ELR (cell line): Measurements from ENCODE around the gene HBS1L.
A peak's percentile ranks its signal among the peaks of the same experiment; 100 is the strongest.
"Not testable (repeated sequence)": the region's sequence is repeated elsewhere in the genome, so short reads cannot be mapped to it uniquely, and the experiment has no call there.

Experiments used
- DNase-seq: peaks from one replicate; pipeline ENCODE4 v3.0.0-alpha.2; 2015; ENCODE audit warnings: low read depth

The HBS1L gene

GRCh38 chr6:135075018-135075417 is 20.4 kb upstream of the HBS1L start:
- no peak for DNase-seq

- no peak for DNase-seq
These were observed 19.3 kb upstream of the HBS1L start for GRCh38 chr6:135073756-135074393.

- no peak for DNase-seq
These were observed 18.6 kb upstream of the HBS1L start for GRCh38 chr6:135073217-135073616.

- DNase-seq = no peak
These were observed 18.1 kb upstream of the HBS1L start for GRCh38 chr6:135072753-135073152.

- no peak for DNase-seq
These were observed 16.9 kb upstream of the HBS1L start for GRCh38 chr6:135071541-135071940.

- no peak for DNase-seq
These were observed 13.3 kb upstream of the HBS1L start for GRCh38 chr6:135067911-135068310.

GRCh38 chr6:135066806-135067205 is 12.2 kb upstream of the HBS1L start:
- DNase-seq = no peak

- DNase-seq = no peak
These were observed 11.8 kb upstream of the HBS1L start for GRCh38 chr6:135066397-135066796.

- DNase-seq = no peak
These were observed 10.0 kb upstream of the HBS1L start for GRCh38 chr6:135064586-135064985.

- DNase-seq = no peak
These were observed 9.3 kb upstream of the HBS1L start for GRCh38 chr6:135063926-135064325.

GRCh38 chr6:135062735-135063134 is 8.1 kb upstream of the HBS1L start:
- DNase-seq = no peak

GRCh38 chr6:135060076-135060475 is 5.5 kb upstream of the HBS1L start:
- DNase-seq = no peak

- DNase-seq = not testable (repeated sequence)
These were observed 3.7 kb upstream of the HBS1L start for GRCh38 chr6:135058299-135058698.

- DNase-seq = no peak
These were observed 2.0 kb upstream of the HBS1L start for GRCh38 chr6:135056632-135057031.

- peak; percentile 54 for DNase-seq
These were observed 425 bp downstream of the HBS1L start for GRCh38 chr6:135054226-135054568.

- DNase-seq = no peak
These were observed 1.2 kb downstream of the HBS1L start for GRCh38 chr6:135053406-135053805.

GRCh38 chr6:135052939-135053338 is 1.7 kb downstream of the HBS1L start:
- DNase-seq = peak; percentile 16

- no peak for DNase-seq
These were observed 5.7 kb downstream of the HBS1L start for GRCh38 chr6:135048915-135049314.

GRCh38 chr6:135047336-135047735 is 7.3 kb downstream of the HBS1L start:
- no peak for DNase-seq

GRCh38 chr6:135046912-135047311 is 7.7 kb downstream of the HBS1L start:
- no peak for DNase-seq

- no peak for DNase-seq
These were observed 10.0 kb downstream of the HBS1L start for GRCh38 chr6:135044639-135045038.

- DNase-seq = no peak
These were observed 10.8 kb downstream of the HBS1L start for GRCh38 chr6:135043846-135044245.

- no peak for DNase-seq
These were observed 11.3 kb downstream of the HBS1L start for GRCh38 chr6:135043364-135043763.

GRCh38 chr6:135038335-135038734 is 16.3 kb downstream of the HBS1L start:
- no peak for DNase-seq

GRCh38 chr6:135037541-135037940 is 17.1 kb downstream of the HBS1L start:
- DNase-seq = no peak
